HEK293T (cell line): ENCODE data around the gene WASF2.

Experiments
- ARNT ChIP-seq: fragments of 450-650 bp; IDR thresholded peaks from 2 replicates; pipeline ENCODE4 v1.6.1; 2017; ENCODE audit warnings: mild to moderate bottlenecking
- CTBP1 ChIP-seq: fragments of 450-650 bp; IDR thresholded peaks from 2 replicates; pipeline ENCODE4 v1.6.1; 2016; ENCODE audit warnings: borderline replicate concordance
- FOXA1 ChIP-seq: fragments of 450-650 bp; IDR thresholded peaks from 2 replicates; pipeline ENCODE4 v1.6.1; 2016; ENCODE audit warnings: mild to moderate bottlenecking
- FOXK2 ChIP-seq: fragments of 450-650 bp; IDR thresholded peaks from 2 replicates; pipeline ENCODE4 v1.6.1; 2016; ENCODE audit warnings: mild to moderate bottlenecking
- FOXM1 ChIP-seq: fragments of 450-650 bp; IDR thresholded peaks from 2 replicates; pipeline ENCODE4 v1.6.1; 2017; ENCODE audit warnings: mild to moderate bottlenecking, borderline replicate concordance
- SP1 ChIP-seq: fragments of 450-650 bp; IDR thresholded peaks from 2 replicates; pipeline ENCODE4 v1.6.1; 2017
- SUZ12 ChIP-seq: fragments of 450-650 bp; IDR thresholded peaks from 2 replicates; pipeline ENCODE4 v1.6.1; 2016; ENCODE audit warnings: mild to moderate bottlenecking
- ZNF384 ChIP-seq: fragments of 450-650 bp; IDR thresholded peaks from 2 replicates; pipeline ENCODE4 v1.6.1; 2016

GRCh38 chr1:27403065-27403726 lies 86.8 kb downstream of the WASF2 start:
- TF ChIP-seq ARNT (no peak), FOXA1 (no peak), FOXK2 (no peak), CTBP1 (no peak), SP1 (no peak), ZNF384 (no peak), FOXM1 (no peak), SUZ12 (no peak)
